22Rv1 (cell line): Measurements from ENCODE around the gene INO80.

ENCODE experiments used
- CTCF ChIP-seq: fragments of 450-650 bp; IDR thresholded peaks from 2 replicates; pipeline ENCODE4 v1.5.1; 2017; ENCODE audit warnings: mild to moderate bottlenecking
- ZFX ChIP-seq: fragments of 450-650 bp; IDR thresholded peaks from 2 replicates; pipeline ENCODE4 v1.6.1; 2017; ENCODE audit warnings: antibody characterized with exemption, borderline replicate concordance

GRCh38 chr15:41085029-41085428, 31.1 kb downstream of the INO80 start:
- TF ChIP-seq CTCF (no peak), ZFX (no peak)
